GM18498 (cell line): ENCODE measurements around the gene CNKSR3.

Source experiments
- ATAC-seq: cut with Tn5 transposase; IDR thresholded peaks from one replicate; pipeline ENCODE4 v1.9.1; 2021; ENCODE audit warnings: mild to moderate bottlenecking, moderate library complexity; ENCODE audit not compliant: unreplicated experiment

CNKSR3 gene

DNA sequence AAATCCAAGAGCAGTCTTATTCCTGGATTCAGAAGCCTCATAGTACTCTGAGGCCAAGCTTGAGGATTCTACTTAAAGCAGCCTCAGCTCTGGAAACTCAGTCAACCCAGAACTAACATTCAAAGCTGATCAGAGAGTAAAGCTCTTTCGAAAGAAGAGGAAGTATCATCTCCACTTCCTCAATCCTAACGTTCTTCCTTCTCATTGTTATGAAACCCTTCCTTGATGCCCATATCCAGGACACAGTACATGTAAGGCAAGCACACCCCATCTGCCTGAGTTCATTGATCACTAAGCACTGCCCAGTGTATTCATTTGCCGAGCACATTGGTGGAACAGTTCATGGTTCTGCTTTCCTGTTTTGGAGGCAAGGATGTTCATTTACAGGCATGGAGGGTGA, 153.8 kb downstream of the CNKSR3 start, which contains the start of gene IPCEF1:
Gene IPCEF1 (minus strand): TSS at position 114 of the 400 bp plus-strand sequence. CDS start 90,856 bp downstream, outside the sequence.
- ATAC-seq = peak; percentile 28

- ATAC-seq = no peak
Observed at GRCh38 chr6:154356113-154356512, 154.4 kb downstream of the CNKSR3 start.

DNA sequence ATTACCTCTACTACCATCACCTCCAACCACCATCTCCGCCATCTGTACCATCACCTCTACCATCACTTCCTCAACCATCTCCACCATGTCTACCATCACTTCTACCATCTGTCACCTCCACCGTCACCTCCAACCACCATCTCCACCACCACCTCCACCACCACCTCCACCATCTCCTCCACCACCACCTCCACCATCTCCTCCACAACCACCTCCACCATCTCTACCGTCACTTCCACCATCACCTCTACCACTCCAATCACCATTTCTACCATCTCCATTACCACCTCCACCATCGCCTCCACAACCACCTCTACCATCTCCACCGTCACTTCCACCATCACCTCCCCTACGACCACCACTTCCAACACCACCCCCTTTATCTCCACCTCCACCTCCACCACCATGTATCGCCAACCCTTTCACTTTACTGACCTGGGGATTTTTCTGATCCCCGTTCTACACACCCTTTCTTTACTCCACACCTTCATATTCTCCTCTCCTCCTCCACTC, 156.2 kb downstream of the CNKSR3 start:
- no peak for ATAC-seq

DNA sequence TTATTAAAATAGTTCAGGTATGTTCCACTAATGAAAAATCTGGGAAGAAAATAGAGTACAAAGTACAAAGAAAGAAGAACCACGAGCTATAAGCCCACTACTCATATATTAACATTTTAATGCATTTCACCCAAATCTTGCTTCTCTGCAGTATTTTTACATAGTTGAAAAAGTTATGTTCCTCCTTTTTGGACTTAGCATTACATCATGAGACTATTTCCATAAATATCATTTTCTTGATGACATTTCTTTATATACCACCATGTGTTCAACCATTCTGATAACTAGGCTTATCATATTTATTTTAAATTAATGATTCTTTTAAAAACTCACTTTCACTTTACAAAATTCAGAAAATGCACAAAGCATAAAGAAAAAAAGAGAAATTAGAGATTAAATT, 156.9 kb downstream of the CNKSR3 start:
- no peak for ATAC-seq

DNA sequence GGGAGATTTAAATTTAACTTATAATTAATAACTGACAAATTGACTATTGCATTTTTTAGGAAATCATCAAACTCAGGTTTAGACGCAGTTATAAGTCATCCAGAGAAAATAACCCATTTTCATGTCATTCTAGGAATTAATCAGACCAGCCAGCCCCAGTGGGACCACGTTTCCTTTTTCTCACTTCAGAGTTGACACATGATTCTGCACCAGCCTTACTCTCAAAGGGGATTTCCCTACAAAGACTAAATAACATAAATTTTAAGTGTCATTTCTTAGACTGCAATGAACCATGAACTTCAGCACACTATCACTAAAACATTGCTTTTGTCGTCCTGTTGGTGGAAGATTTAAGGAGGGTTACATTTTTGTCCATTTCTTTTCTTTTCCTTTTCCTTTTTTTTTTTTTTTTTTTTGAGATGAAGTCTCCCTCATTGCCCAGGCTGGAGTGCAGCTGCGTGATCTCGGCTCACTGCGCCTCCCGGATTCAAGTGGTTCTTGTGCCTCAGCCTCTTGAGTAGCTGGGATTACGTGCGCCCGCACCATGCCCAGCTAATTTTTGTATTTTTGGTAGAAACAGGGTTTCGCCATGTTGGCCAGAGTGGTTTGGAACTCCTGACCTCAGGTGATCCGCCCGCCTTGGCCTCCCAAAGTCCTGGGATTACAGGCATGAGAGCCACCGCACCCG, 157.4 kb downstream of the CNKSR3 start:
- ATAC-seq = peak; percentile 57

DNA sequence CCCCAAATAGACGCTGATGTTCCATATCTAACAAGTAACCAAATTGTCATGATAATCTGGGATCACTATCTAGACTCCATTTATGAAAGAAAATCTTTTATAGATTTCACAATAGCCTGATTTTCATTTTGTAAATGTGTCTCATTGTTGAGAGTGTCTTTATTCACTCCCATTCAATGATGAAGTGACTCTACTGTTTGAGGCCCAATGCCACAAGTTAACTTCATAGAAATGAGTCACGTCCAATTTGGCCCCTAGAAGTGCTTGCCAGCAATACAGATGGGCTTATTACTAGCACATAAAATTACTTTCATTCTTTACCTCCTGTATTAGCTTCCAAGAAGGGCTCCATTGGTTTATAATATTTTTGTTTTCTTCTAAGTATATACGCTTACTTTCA, 160.2 kb downstream of the CNKSR3 start:
- no peak for ATAC-seq

DNA sequence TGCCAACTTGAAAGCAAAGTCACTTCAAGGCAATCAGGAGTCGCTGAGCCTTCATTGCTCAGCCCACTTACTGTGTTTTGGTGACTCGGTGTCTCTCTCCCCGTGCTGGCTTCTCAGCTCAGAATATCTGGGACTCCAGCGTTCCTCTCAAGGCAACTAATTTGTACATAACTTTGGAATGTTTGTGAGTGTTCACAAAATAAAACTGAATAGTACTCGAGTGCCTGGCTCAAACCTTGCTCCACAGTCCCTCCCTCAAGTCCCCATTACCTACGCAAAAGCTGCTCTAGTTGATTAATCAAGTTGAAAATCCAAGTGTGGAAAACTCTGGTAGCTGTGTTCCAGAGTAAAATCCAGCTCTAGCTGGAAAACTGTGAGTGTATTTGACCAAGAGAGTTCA, 162.5 kb downstream of the CNKSR3 start:
- no peak for ATAC-seq

DNA sequence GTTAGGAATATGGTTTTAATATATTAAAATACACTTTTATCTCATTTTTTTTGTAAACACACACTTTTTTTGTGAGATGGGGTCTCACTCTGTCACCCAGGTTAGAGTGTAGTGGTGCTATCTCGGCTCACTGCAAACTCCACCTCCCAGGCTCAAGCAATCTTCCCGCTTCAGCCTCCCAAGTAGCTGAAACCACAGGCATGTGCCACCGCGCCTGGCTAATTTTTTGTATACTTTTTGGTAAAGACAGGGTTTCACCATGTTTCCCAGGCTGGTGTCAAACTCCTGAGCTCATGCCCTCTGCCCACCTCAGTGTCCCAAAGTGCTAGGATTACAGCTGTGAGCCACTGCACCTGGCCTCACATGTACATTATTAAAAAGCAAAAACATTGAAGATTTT, 164.7 kb downstream of the CNKSR3 start:
- no peak for ATAC-seq

DNA sequence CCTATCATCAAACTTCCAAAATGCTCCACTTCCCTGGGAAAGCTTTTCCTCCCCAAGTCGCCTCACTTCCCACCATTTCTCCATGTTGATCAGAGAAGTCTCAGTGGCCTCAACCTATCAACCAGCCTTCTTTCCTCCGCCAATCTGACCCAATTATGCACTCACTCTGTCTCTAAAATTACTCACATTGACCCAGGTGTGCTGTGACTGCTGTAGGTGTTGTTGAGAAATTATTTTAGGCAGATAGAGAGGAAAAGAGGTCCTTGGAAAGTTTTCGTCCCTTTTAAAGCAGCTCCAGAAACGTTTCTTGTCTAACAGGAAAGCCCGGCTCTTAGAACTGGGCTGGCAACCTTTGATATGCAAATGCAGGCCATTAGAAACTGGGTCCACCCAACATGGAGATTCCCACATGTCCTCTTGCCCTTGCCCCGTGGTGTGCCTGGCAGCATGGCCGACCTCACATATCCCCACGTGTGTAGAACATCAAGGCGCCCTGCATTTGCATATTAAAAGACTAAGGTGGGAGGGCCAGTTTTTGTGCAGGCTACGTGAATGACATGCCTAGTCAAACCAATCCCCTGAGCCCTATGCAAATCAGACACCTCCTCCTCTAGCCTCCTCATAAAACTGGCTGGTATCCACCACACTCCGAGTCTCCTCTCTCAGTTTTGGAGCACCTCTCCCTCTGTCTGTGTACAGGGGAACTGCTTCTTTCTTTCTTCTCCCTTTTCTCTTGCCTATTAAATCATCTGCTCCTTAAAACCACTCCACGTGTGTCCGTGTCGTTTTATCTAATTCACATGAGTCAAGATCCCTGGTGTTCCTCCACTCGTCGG, 166.8 kb downstream of the CNKSR3 start:
- no peak for ATAC-seq

DNA sequence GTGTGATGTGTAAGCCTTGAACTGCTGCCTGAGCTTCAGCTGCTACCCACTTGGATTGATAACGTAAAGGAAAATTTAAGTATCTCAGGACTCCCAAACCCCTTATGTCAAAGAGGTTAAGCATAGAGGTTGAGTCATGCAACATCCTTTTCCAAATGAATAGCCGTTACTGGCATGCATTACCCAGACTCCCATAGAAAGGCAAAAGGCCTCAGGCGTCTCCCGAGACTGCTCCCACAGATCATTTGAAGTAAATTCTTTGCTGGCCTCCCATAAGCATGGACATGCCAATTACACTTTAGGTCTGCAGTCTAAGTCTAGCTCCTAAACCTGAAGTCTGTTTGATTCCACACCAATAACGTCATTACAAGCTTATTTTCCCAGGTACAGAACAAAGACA, 168.6 kb downstream of the CNKSR3 start:
- no peak for ATAC-seq

- ATAC-seq = no peak
Observed at GRCh38 chr6:154341336-154341735, 169.1 kb downstream of the CNKSR3 start.
